Mesenchymal stem cell (in vitro differentiated cells and primary cell): ENCODE data around the gene SLIT3.

Experiments
- DNase-seq: peaks from one replicate; pipeline ENCODE4 v3.0.0-alpha.2; 2013
- H2AFZ ChIP-seq: one replicate; pipeline ENCODE4 v1.6.1; 2013; ENCODE audit warnings: low read depth, mild to moderate bottlenecking, control low read depth, inconsistent platforms, low read length, moderate library complexity
- H2AK5ac ChIP-seq: 2 replicates; pipeline ENCODE4 v1.6.1; 2013; ENCODE audit warnings: low read length, moderate library complexity, mild to moderate bottlenecking, inconsistent platforms; ENCODE audit not compliant: severe bottlenecking
- H2BK120ac ChIP-seq: one replicate; pipeline ENCODE4 v1.6.1; 2013; ENCODE audit warnings: low read depth, mild to moderate bottlenecking, inconsistent platforms, low read length, moderate library complexity
- H2BK12ac ChIP-seq, 2 experiments: one replicate each; pipeline ENCODE4 v1.6.1; 2013; ENCODE audit warnings: inconsistent platforms in 2 of 2, low read length in 2 of 2, mild to moderate bottlenecking in 2 of 2, moderate library complexity in 2 of 2, control low read depth in 1 of 2
- H2BK15ac ChIP-seq: one replicate; pipeline ENCODE4 v1.6.1; 2013; ENCODE audit warnings: mild to moderate bottlenecking, low read depth, inconsistent platforms; ENCODE audit not compliant: poor library complexity, severe bottlenecking
- H2BK5ac ChIP-seq: 2 replicates; pipeline ENCODE4 v1.6.1; 2013; ENCODE audit warnings: low read depth, mild to moderate bottlenecking, low read length, control low read depth, inconsistent platforms; ENCODE audit not compliant: poor library complexity, severe bottlenecking
- H3K14ac ChIP-seq, 2 experiments: one replicate each; pipeline ENCODE4 v1.6.1; 2013; ENCODE audit warnings: inconsistent platforms in 2 of 2, low read length in 2 of 2, control low read depth in 1 of 2, mild to moderate bottlenecking in 1 of 2, moderate library complexity in 1 of 2
- H3K18ac ChIP-seq, 2 experiments: one replicate each; pipeline ENCODE4 v1.6.1; 2013; ENCODE audit warnings: inconsistent platforms in 2 of 2, low read length in 2 of 2, control low read depth in 1 of 2, low read depth in 1 of 2, mild to moderate bottlenecking in 1 of 2
- H3K23ac ChIP-seq, 2 experiments: one replicate each; pipeline ENCODE4 v1.6.1; 2013; ENCODE audit warnings: inconsistent platforms in 2 of 2, low read length in 2 of 2, mild to moderate bottlenecking in 2 of 2, moderate library complexity in 2 of 2, control low read depth in 1 of 2
- H3K27ac ChIP-seq: 2 replicates; pipeline ENCODE4 v1.5.1; 2013; ENCODE audit warnings: mild to moderate bottlenecking, moderate library complexity, low read length, control low read depth, inconsistent platforms; ENCODE audit not compliant: poor library complexity, severe bottlenecking
- H3K27me3 ChIP-seq, 2 experiments: 2 replicates each; pipeline versions ENCODE4 v1.6.1 to v1.7.0; 2013; ENCODE audit warnings: low read length in 2 of 2, mild to moderate bottlenecking in 2 of 2, moderate library complexity in 2 of 2, control low read depth in 1 of 2, inconsistent platforms in 1 of 2; ENCODE audit not compliant: control insufficient read depth in 1 of 2, insufficient read depth in 1 of 2
- H3K36me3 ChIP-seq, 2 experiments: 2 replicates each; pipeline versions ENCODE4 v1.6.1 to v1.7.0; 2013; ENCODE audit warnings: low read length in 2 of 2, control low read depth in 1 of 2, inconsistent platforms in 1 of 2, low read depth in 1 of 2, mild to moderate bottlenecking in 1 of 2; ENCODE audit not compliant: insufficient read depth in 2 of 2, control insufficient read depth in 1 of 2
- H3K4ac ChIP-seq, 2 experiments: one replicate each; pipeline ENCODE4 v1.6.1; 2013; ENCODE audit warnings: inconsistent platforms in 2 of 2, low read length in 2 of 2, mild to moderate bottlenecking in 2 of 2, moderate library complexity in 2 of 2, control low read depth in 1 of 2, low read depth in 1 of 2
- H3K4me1 ChIP-seq: 2 replicates; pipeline ENCODE4 v1.6.1; 2013; ENCODE audit warnings: low read depth, low read length, control low read depth; ENCODE audit not compliant: control insufficient read depth, insufficient read depth
- H3K4me2 ChIP-seq: 2 replicates; pipeline ENCODE4 v1.6.1; 2013; ENCODE audit warnings: low read length, mild to moderate bottlenecking, inconsistent platforms; ENCODE audit not compliant: poor library complexity, severe bottlenecking
- H3K4me3 ChIP-seq, 2 experiments: 2 replicates each; pipeline versions ENCODE4 v1.5.1 to v1.7.0; 2013; ENCODE audit warnings: low read length in 2 of 2, mild to moderate bottlenecking in 2 of 2, control low read depth in 1 of 2, low read depth in 1 of 2; ENCODE audit not compliant: insufficient read depth in 1 of 2
- H3K79me1 ChIP-seq: replicated peaks from 2 replicates; pipeline ENCODE4 v1.6.1; 2013; ENCODE audit warnings: mild to moderate bottlenecking, control low read depth, low read length, inconsistent platforms; ENCODE audit not compliant: poor library complexity, severe bottlenecking
- H3K9ac ChIP-seq: 2 replicates; pipeline ENCODE4 v1.7.0; 2013; ENCODE audit warnings: mild to moderate bottlenecking, low read length, moderate library complexity
- H3K9me3 ChIP-seq: 2 replicates; pipeline ENCODE4 v1.7.0; 2013; ENCODE audit warnings: mild to moderate bottlenecking, low read length; ENCODE audit not compliant: control insufficient read depth
- H4K8ac ChIP-seq: one replicate; pipeline ENCODE4 v1.6.1; 2013; ENCODE audit warnings: inconsistent platforms, mild to moderate bottlenecking, low read length, moderate library complexity
- H4K91ac ChIP-seq: one replicate; pipeline ENCODE4 v1.6.1; 2013; ENCODE audit warnings: mild to moderate bottlenecking, low read length, inconsistent platforms
- WGBS: methylation state at CpG from one replicate; pipeline ENCODE4 v1.1.7; 2013; ENCODE audit warnings: mixed read lengths; 5-methylcytosine and 5-hydroxymethylcytosine counted together

Gene SLIT3

GRCh38 chr5:169152453-169152852, 148.5 kb downstream of the SLIT3 start:
- no peak overlapping the region for H2BK5ac ChIP-seq
- H3K4me1 ChIP-seq, result no peaks in the 10 kb centered on the region
- no peak overlapping the region for H3K4ac ChIP-seq
- no peak overlapping the region for H3K9ac ChIP-seq
- H2BK120ac ChIP-seq, result no peak overlapping the region
- DNase-seq, result no peak
- no peak overlapping the region for H2BK15ac ChIP-seq
- 85% methylated on average over 6 of the region's 8 CpGs for WGBS
- no peak overlapping the region for H3K14ac ChIP-seq
- no peaks in the 10 kb centered on the region for H3K79me1 ChIP-seq
- no peak overlapping the region for H2AK5ac ChIP-seq
- peaks cover 0 to 12% of the 10 kb centered on the region in 2 experiments for H3K36me3 ChIP-seq
- H4K8ac ChIP-seq, result no peak overlapping the region
- no peak overlapping the region for H2BK12ac ChIP-seq
- H3K9me3 ChIP-seq, result peaks cover 4% of the 10 kb centered on the region
- no peak overlapping the region for H3K18ac ChIP-seq
- H3K4me2 ChIP-seq, result no peak overlapping the region
- no peak overlapping the region for H2AFZ ChIP-seq
- no peak overlapping the region for H3K27ac ChIP-seq
- H3K4me3 ChIP-seq, result no peak overlapping the region
- no peak overlapping the region for H4K91ac ChIP-seq
- peaks cover 0 to 13% of the 10 kb centered on the region in 2 experiments for H3K27me3 ChIP-seq
- H3K23ac ChIP-seq, result no peak overlapping the region

- no peak overlapping the region for H3K9ac ChIP-seq
- peaks cover 0 to 9% of the 10 kb centered on the region in 2 experiments for H3K27me3 ChIP-seq
- no peak overlapping the region for H2BK15ac ChIP-seq
- no peak overlapping the region for H3K14ac ChIP-seq
- no peak overlapping the region for H3K27ac ChIP-seq
- no peak overlapping the region for H3K23ac ChIP-seq
- no peak overlapping the region for H4K91ac ChIP-seq
- no peak for DNase-seq
- no peak overlapping the region for H2AFZ ChIP-seq
- no peak overlapping the region for H2AK5ac ChIP-seq
- H2BK5ac ChIP-seq, result no peak overlapping the region
- no peak overlapping the region for H3K4me2 ChIP-seq
- no peak overlapping the region for H4K8ac ChIP-seq
- 44% methylated on average over 6 of the region's 6 CpGs for WGBS
- H3K4me3 ChIP-seq, result no peak overlapping the region
- no peak overlapping the region for H3K4ac ChIP-seq
- no peaks in the 10 kb centered on the region for H3K4me1 ChIP-seq
- H3K18ac ChIP-seq, result no peak overlapping the region
- no peak overlapping the region for H2BK120ac ChIP-seq
- peaks cover 0 to 7% of the 10 kb centered on the region in 2 experiments for H3K36me3 ChIP-seq
- H3K9me3 ChIP-seq, result no peaks in the 10 kb centered on the region
- no peaks in the 10 kb centered on the region for H3K79me1 ChIP-seq
- H2BK12ac ChIP-seq, result no peak overlapping the region
These were observed 149.7 kb downstream of the SLIT3 start for GRCh38 chr5:169151051-169151805.

- H3K36me3 ChIP-seq, result peaks cover 0 to 4% of the 10 kb centered on the region in 2 experiments
- H2AFZ ChIP-seq, result no peak overlapping the region
- no peaks in the 10 kb centered on the region for H3K4me1 ChIP-seq
- no peak for DNase-seq
- H3K9ac ChIP-seq, result no peak overlapping the region
- peaks cover 0 to 7% of the 10 kb centered on the region in 2 experiments for H3K27me3 ChIP-seq
- H3K79me1 ChIP-seq, result no peaks in the 10 kb centered on the region
- no peak overlapping the region for H2BK5ac ChIP-seq
- H3K4me3 ChIP-seq, result no peak overlapping the region
- H3K27ac ChIP-seq, result no peak overlapping the region
- no peak overlapping the region for H4K8ac ChIP-seq
- no peak overlapping the region for H2BK15ac ChIP-seq
- no peak overlapping the region for H2BK12ac ChIP-seq
- H2AK5ac ChIP-seq, result no peak overlapping the region
- H3K4ac ChIP-seq, result no peak overlapping the region
- H3K14ac ChIP-seq, result no peak overlapping the region
- H3K23ac ChIP-seq, result no peak overlapping the region
- H4K91ac ChIP-seq, result no peak overlapping the region
- H2BK120ac ChIP-seq, result no peak overlapping the region
- 36% methylated on average over 2 of the region's 3 CpGs for WGBS
- H3K4me2 ChIP-seq, result no peak overlapping the region
- no peaks in the 10 kb centered on the region for H3K9me3 ChIP-seq
- H3K18ac ChIP-seq, result no peak overlapping the region
These were observed 150.8 kb downstream of the SLIT3 start for GRCh38 chr5:169150108-169150507.

- H3K14ac ChIP-seq, result no peak overlapping the region
- H3K4me1 ChIP-seq, result no peaks in the 10 kb centered on the region
- H4K8ac ChIP-seq, result no peak overlapping the region
- H2BK15ac ChIP-seq, result no peak overlapping the region
- no peak overlapping the region for H2BK120ac ChIP-seq
- peaks cover 0 to 12% of the 10 kb centered on the region in 2 experiments for H3K27me3 ChIP-seq
- H3K79me1 ChIP-seq, result no peaks in the 10 kb centered on the region
- no peak overlapping the region for H3K4ac ChIP-seq
- H3K36me3 ChIP-seq, result peaks cover 0 to 4% of the 10 kb centered on the region in 2 experiments
- no peak overlapping the region for H3K4me3 ChIP-seq
- no peak overlapping the region for H2AFZ ChIP-seq
- no peak overlapping the region for H2BK5ac ChIP-seq
- H3K18ac ChIP-seq, result no peak overlapping the region
- H3K4me2 ChIP-seq, result no peak overlapping the region
- no peak overlapping the region for H2BK12ac ChIP-seq
- no peaks in the 10 kb centered on the region for H3K9me3 ChIP-seq
- no peak overlapping the region for H3K9ac ChIP-seq
- H2AK5ac ChIP-seq, result no peak overlapping the region
- no peak for DNase-seq
- WGBS, result 67% methylated on average over 4 of the region's 4 CpGs
- no peak overlapping the region for H3K27ac ChIP-seq
- no peak overlapping the region for H3K23ac ChIP-seq
- no peak overlapping the region for H4K91ac ChIP-seq
These were observed 151.6 kb downstream of the SLIT3 start for GRCh38 chr5:169149317-169149716.
